ENCODE measurements around the gene SMARCC1. TPM values are rescaled to one million over a fixed set of nuclear protein-coding genes. Genes with fewer than 3 reads are reported as not detected.

The SMARCC1 gene
- 21.2 to 28.8 TPM (median 23.5 TPM) in 5 replicates for total RNA-seq (2022; extraction: Qiagen RNA extraction)

GRCh38 chr3:47781685-47782445 is at the start of gene SMARCC1:
TSS of gene SMARCC1 (minus strand) at chr3:47781893. CDS start at chr3:47781797, 96 bp downstream.

DNA sequence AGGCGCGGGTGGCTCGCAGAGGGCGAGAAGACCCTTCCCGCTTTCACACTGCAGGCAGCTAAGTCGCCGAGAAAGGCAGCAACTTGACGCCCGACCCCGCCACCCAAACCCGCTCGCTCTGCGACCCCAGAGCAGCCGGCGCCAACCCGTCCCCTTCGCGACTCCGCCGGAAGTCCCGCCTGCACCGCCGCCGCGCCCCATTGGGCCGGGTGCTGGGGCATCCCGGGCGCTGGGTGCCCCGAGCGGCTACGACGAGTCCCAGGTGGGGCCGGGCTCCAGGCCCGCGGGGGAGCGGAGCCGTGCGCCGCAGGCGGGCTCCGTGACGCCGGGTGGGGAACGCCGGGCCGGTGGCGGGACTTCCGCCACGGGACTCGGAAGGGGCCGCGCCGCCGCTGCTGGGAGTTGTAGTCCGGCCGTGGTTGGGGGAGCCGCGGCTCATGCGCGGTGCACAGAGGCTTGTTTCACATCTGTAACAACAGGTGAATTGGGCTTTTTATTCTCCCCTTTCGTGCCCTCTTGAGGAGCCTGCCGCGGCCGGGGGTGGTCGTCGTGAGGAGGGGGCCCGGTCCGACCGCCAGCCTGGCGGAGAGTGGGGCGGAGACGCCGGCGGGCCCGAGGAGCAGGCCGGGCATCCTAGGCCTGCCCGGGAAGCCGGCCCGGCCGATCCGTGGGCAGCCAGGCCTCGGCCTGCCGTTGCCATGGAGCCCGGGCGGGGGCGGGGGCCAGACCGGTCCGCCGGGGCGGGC is 21.2 kb upstream of the SMARCC1 start, which contains the start of gene DHX30:
DHX30 (plus strand) TSS at position 405 of the 746 bp plus-strand sequence. CDS start 7,546 bp downstream, outside the sequence.

DNA sequence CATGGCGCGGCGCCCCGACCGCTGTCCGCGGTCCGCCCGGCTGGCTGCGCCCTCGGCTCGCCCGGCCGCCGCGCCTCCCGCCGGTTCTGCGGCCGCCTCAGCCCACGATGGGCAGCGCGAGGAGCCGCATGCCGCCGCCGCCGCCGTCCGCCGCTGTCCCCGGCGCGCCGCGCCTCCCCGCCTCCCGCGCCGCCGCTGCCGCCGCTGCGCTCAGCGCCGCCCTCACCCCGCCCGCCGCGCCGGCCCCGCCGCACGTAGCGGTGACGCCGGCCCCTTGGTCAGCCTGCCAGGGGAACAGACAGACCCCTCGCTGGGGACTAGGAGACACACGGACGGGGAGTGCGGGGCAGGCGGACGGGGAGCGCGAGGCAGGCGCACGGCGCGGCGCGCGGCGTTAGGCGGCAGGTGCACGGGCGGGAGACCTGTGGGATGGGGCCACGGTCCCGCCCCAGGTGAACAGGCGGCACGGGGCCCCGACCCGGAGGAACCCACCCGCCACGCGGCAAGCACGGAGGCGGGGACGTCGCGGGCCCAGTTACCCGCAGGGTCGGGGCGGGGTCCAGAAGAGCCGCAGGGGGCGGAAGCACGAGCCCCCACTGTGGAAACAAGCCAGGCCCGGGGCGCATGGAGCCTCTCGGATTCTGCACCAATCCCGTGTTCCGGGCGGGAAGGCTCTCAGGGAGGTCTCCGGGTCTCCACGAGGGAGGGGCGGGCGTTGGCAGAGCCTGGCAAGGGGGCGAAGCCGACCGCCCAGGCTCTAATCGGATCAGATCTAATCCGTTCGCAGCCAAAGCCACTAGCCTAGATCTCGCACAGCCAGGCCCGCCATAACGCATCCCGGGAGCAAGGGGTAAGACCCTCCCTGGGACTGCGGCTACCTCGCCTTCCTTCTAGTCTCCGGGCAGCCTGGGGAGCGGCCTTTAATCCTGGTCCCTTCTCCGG is 202.7 kb downstream of the SMARCC1 start, which contains the start of gene CSPG5:
CSPG5 (minus strand) TSS at position 175 of the 942 bp plus-strand sequence; CDS start at position 3, 172 bp downstream.

Other genes starting within 250 kb of the SMARCC1 start
- 0.80 to 1.1 TPM (median 0.95 TPM) in 5 replicates for gene CSPG5, start 203.0 kb downstream of the SMARCC1 start, total RNA-seq (2022; extraction: Qiagen RNA extraction)
- 39.8 to 44.9 TPM (median 43.8 TPM) in 5 replicates for gene DHX30, start 21.2 kb upstream of the SMARCC1 start, total RNA-seq (2022; extraction: Qiagen RNA extraction)
- gene MAP4, start 234.5 kb upstream of the SMARCC1 start, total RNA-seq (2022; extraction: Qiagen RNA extraction), result 94.3 to 104 TPM (median 102 TPM) in 5 replicates